Measurements from ENCODE around the gene PHAF1.

- TF ChIP-seq CTCF (IDR thresholded peaks at IDR 0.05) (no peak), POLR2AphosphoS5 (IDR thresholded peaks at IDR 0.05) (no peak), EP300 (IDR thresholded peaks at IDR 0.05) (no peak), POLR2A (IDR thresholded peaks at IDR 0.05) (no peak)
Measured at GRCh38 chr16:67116388-67117311, 6.9 kb downstream of the PHAF1 start.
